Astrocyte (in vitro differentiated cells and primary cell): ENCODE data around the gene VPS26C. TPM values are rescaled to one million over a fixed set of nuclear protein-coding genes. Genes with fewer than 3 reads are reported as not detected.

ENCODE experiments used
- DNase-seq: peaks from one replicate; pipeline ENCODE4 v3.0.0-alpha.2; 2010; ENCODE audit warnings: low read depth
- FAIRE-seq: peaks from 2 replicates; lab custom pipeline; 2011; peaks lifted over from hg19 to GRCh38; lab: Jason Lieb, UNC
- H2AFZ ChIP-seq: 2 replicates; pipeline ENCODE4 v1.6.0; 2012; ENCODE audit warnings: low read depth, low read length, inconsistent platforms
- H3K27ac ChIP-seq: 2 replicates; pipeline ENCODE4 v1.5.1; 2011; ENCODE audit warnings: low read depth, low read length, inconsistent platforms
- H3K27me3 ChIP-seq: 2 replicates; pipeline ENCODE4 v1.6.0; 2011; ENCODE audit warnings: low read length, inconsistent platforms; ENCODE audit not compliant: insufficient read depth
- H3K36me3 ChIP-seq: 2 replicates; pipeline ENCODE4 v1.5.1; 2011; ENCODE audit warnings: low read length, inconsistent platforms; ENCODE audit not compliant: insufficient read depth
- H3K4me1 ChIP-seq: 2 replicates; pipeline ENCODE4 v1.5.1; 2011; ENCODE audit warnings: low read length, inconsistent platforms; ENCODE audit not compliant: insufficient read depth
- H3K4me2 ChIP-seq: 2 replicates; pipeline ENCODE4 v1.6.0; 2012; ENCODE audit warnings: low read length, inconsistent platforms
- H3K4me3 ChIP-seq: 2 replicates; pipeline ENCODE4 v1.5.1; 2011; ENCODE audit warnings: low read depth, mild to moderate bottlenecking, low read length, inconsistent platforms; ENCODE audit not compliant: insufficient read depth
- H3K79me2 ChIP-seq: 2 replicates; pipeline ENCODE4 v1.6.0; 2012; ENCODE audit warnings: mild to moderate bottlenecking, low read length, inconsistent platforms; ENCODE audit not compliant: insufficient read depth
- H3K9ac ChIP-seq: 2 replicates; pipeline ENCODE4 v1.6.0; 2012; ENCODE audit warnings: mild to moderate bottlenecking, low read length, inconsistent platforms
- H3K9me3 ChIP-seq: 2 replicates; pipeline ENCODE4 v1.5.1; 2012; ENCODE audit warnings: low read depth, mild to moderate bottlenecking, low read length, inconsistent platforms; ENCODE audit not compliant: insufficient read depth
- H4K20me1 ChIP-seq: 2 replicates; pipeline ENCODE4 v1.6.0; 2012; ENCODE audit warnings: low read length, inconsistent platforms; ENCODE audit not compliant: insufficient read depth
- H3K27ac Mint-ChIP-seq: one replicate; pipeline ENCODE4 v1.8.0; 2021; ENCODE audit warnings: mild to moderate bottlenecking, mixed read lengths; ENCODE audit not compliant: unreplicated experiment
- H3K27me3 Mint-ChIP-seq: one replicate; pipeline ENCODE4 v1.8.0; 2021; ENCODE audit warnings: low read depth, mixed read lengths; ENCODE audit not compliant: unreplicated experiment
- H3K36me3 Mint-ChIP-seq: one replicate; pipeline ENCODE4 v1.8.0; 2021; ENCODE audit warnings: low read depth, mixed read lengths; ENCODE audit not compliant: unreplicated experiment
- H3K4me1 Mint-ChIP-seq: one replicate; pipeline ENCODE4 v1.8.0; 2021; ENCODE audit warnings: low read depth, mixed read lengths; ENCODE audit not compliant: unreplicated experiment
- H3K4me3 Mint-ChIP-seq: one replicate; pipeline ENCODE4 v1.8.0; 2021; ENCODE audit warnings: mild to moderate bottlenecking, moderate library complexity, mixed read lengths; ENCODE audit not compliant: unreplicated experiment
- H3K9me3 Mint-ChIP-seq: one replicate; pipeline ENCODE4 v1.8.0; 2021; ENCODE audit warnings: mild to moderate bottlenecking, mixed read lengths; ENCODE audit not compliant: unreplicated experiment
- CTCF ChIP-seq: IDR thresholded peaks from 2 replicates; pipeline ENCODE4 v1.5.1; 2011; ENCODE audit warnings: low read depth, mild to moderate bottlenecking, inconsistent platforms, low read length, moderate library complexity; ENCODE audit not compliant: insufficient read depth
- EZH2 ChIP-seq: IDR thresholded peaks from 2 replicates; pipeline ENCODE4 v1.6.1; 2012; ENCODE audit warnings: mild to moderate bottlenecking, low read length, inconsistent platforms; ENCODE audit not compliant: insufficient read depth
- total RNA-seq: library from RNA; stranded (reverse); gene quantifications from 2 replicates; pipeline ENCODE4 v1.2.1, GENCODE V29; 2021

VPS26C gene
- total RNA-seq, 1 donor from 2014 or later = 52.9 TPM

- no peak for FAIRE-seq
- Histone ChIP-seq H3K9me3 (no peaks in the 10 kb centered on the region), H3K27me3 (no peaks in the 10 kb centered on the region), H3K4me1 (no peaks in the 10 kb centered on the region), H3K36me3 (peaks cover 8% of the 10 kb centered on the region), H2AFZ (no peak overlapping the region), H3K27ac (no peak overlapping the region), H3K4me2 (no peak overlapping the region), H4K20me1 (no peaks in the 10 kb centered on the region), H3K79me2 (no peaks in the 10 kb centered on the region), H3K9ac (no peak overlapping the region), H3K4me3 (no peak overlapping the region)
- DNase-seq = no peak
- Mint-ChIP-seq H3K27me3 (no peaks in the 10 kb centered on the region), H3K36me3 (peaks cover 34% of the 10 kb centered on the region), H3K4me3 (no peak overlapping the region), H3K27ac (peak overlapping the region; percentile 14), H3K9me3 (peaks cover 5% of the 10 kb centered on the region), H3K4me1 (no peaks in the 10 kb centered on the region)
- TF ChIP-seq EZH2 = no peak
- no peak for TF ChIP-seq CTCF
Observed at GRCh38 chr21:37230632-37231248, 36.4 kb downstream of the VPS26C start.

GRCh38 chr21:37228003-37228400 is 39.1 kb downstream of the VPS26C start:
- Mint-ChIP-seq H3K9me3 (peaks cover 5% of the 10 kb centered on the region), H3K4me3 (no peak overlapping the region), H3K4me1 (no peaks in the 10 kb centered on the region), H3K27me3 (no peaks in the 10 kb centered on the region), H3K36me3 (peaks cover 50% of the 10 kb centered on the region), H3K27ac (no peak overlapping the region)
- Histone ChIP-seq H4K20me1 (peaks cover 4% of the 10 kb centered on the region), H2AFZ (no peak overlapping the region), H3K4me3 (no peak overlapping the region), H3K4me2 (no peak overlapping the region), H3K4me1 (no peaks in the 10 kb centered on the region), H3K9ac (no peak overlapping the region), H3K36me3 (peaks cover 19% of the 10 kb centered on the region), H3K27me3 (no peaks in the 10 kb centered on the region), H3K9me3 (no peaks in the 10 kb centered on the region), H3K27ac (no peak overlapping the region), H3K79me2 (no peaks in the 10 kb centered on the region)
- DNase-seq (no peak), FAIRE-seq (no peak)
- TF ChIP-seq CTCF (no peak), EZH2 (no peak)
